SK-N-SH (cell line): ENCODE results near the gene IL1RAP. TPM values are rescaled to one million over a fixed set of nuclear protein-coding genes. Genes with fewer than 3 reads are reported as not detected.

Source experiments
- CTCF ChIA-PET: fragments of 300-600, 350-600 bp; formaldehyde crosslinking; extraction: SDS; loops from one replicate; lab custom pipeline; 2021; lab: Yijun Ruan, JAX
- POLR2A ChIA-PET: fragments of 350-600 bp; sonication (Branson Sonifier 250); formaldehyde crosslinking; extraction: SDS; loops from one replicate; lab custom pipeline; 2020; ENCODE audit warnings: antibody characterized with exemption, inconsistent platforms; lab: Yijun Ruan, JAX
- DNase-seq: peaks from one replicate; pipeline ENCODE4 v3.0.0; 2012
- H2AFZ ChIP-seq: fragments of 200-600 bp; sonication (generic); 2 replicates; pipeline ENCODE4 v1.8.1; 2016; ENCODE audit warnings: antibody characterized with exemption, mild to moderate bottlenecking, low read depth
- H3F3A ChIP-seq: fragments of 200-600 bp; sonication (generic); replicated peaks from 2 replicates; pipeline ENCODE3; 2016; ENCODE audit warnings: antibody characterized with exemption, mild to moderate bottlenecking; ENCODE audit not compliant: insufficient read depth
- H3K27ac ChIP-seq, 2 experiments: fragments of 200-500 bp in 1 of 2; fragments of 200-600 bp in 1 of 2; sonication (Bioruptor generic) in 1 of 2; sonication (generic), shearing (Covaris generic) in 1 of 2; 2 replicates each; pipeline versions ENCODE4 v1.5.1 to v1.6.1; 2014 to 2016; ENCODE audit warnings: low read depth in 2 of 2, inconsistent platforms in 1 of 2, low read length in 1 of 2, mild to moderate bottlenecking in 1 of 2, mixed read lengths in 1 of 2
- H3K27me3 ChIP-seq: fragments of 200-600 bp; sonication (generic), shearing (Covaris generic); 2 replicates; pipeline ENCODE4 v1.6.1; 2016; ENCODE audit warnings: mixed run types; ENCODE audit not compliant: insufficient read depth
- H3K36me3 ChIP-seq, 2 experiments: fragments of 200-500 bp in 1 of 2; fragments of 200-600 bp in 1 of 2; sonication (Bioruptor generic) in 1 of 2; sonication (generic) in 1 of 2; replicated peaks in 1 of 2; 2 replicates each; pipeline versions ENCODE3 to v1.5.1; 2014 to 2016; ENCODE audit warnings: low read length in 1 of 2, mild to moderate bottlenecking in 1 of 2; ENCODE audit not compliant: insufficient read depth in 2 of 2, control insufficient read depth in 1 of 2
- H3K4me1 ChIP-seq, 2 experiments: fragments of 200-500 bp in 1 of 2; fragments of 200-600 bp in 1 of 2; sonication (Bioruptor generic) in 1 of 2; sonication (generic), shearing (Covaris generic) in 1 of 2; 2 replicates each; pipeline versions ENCODE4 v1.5.1 to v1.6.1; 2014 to 2016; ENCODE audit warnings: low read depth in 1 of 2, low read length in 1 of 2, mixed run types in 1 of 2; ENCODE audit not compliant: insufficient read depth in 2 of 2, control insufficient read depth in 1 of 2
- H3K4me2 ChIP-seq: fragments of 200-600 bp; sonication (generic), shearing (Covaris generic); 2 replicates; pipeline ENCODE4 v1.6.1; 2017; ENCODE audit warnings: mixed run types
- H3K4me3 ChIP-seq, 2 experiments: fragments of 200-500 bp in 1 of 2; fragments of 200-600 bp in 1 of 2; sonication (Bioruptor generic) in 1 of 2; sonication (generic), shearing (Covaris generic) in 1 of 2; 2 replicates each; pipeline versions ENCODE4 v1.5.1 to v1.8.1; 2014 to 2016; ENCODE audit warnings: low read depth in 2 of 2, inconsistent platforms in 1 of 2, low read length in 1 of 2, mild to moderate bottlenecking in 1 of 2, mixed read lengths in 1 of 2, moderate library complexity in 1 of 2
- H3K79me2 ChIP-seq: fragments of 200-600 bp; sonication (generic); 2 replicates; pipeline ENCODE4 v1.8.1; 2017; ENCODE audit warnings: mild to moderate bottlenecking; ENCODE audit not compliant: insufficient read depth
- H3K9ac ChIP-seq: fragments of 200-600 bp; sonication (generic); 2 replicates; pipeline ENCODE4 v1.6.1; 2017; ENCODE audit warnings: mixed run types
- H3K9me2 ChIP-seq: fragments of 200-600 bp; sonication (generic); 2 replicates; pipeline ENCODE4 v1.6.1; 2017; ENCODE audit warnings: mixed run types
- H3K9me3 ChIP-seq: fragments of 200-600 bp; sonication (generic); 2 replicates; pipeline ENCODE4 v1.6.1; 2017; ENCODE audit warnings: mixed run types, mild to moderate bottlenecking, moderate library complexity
- H4K20me1 ChIP-seq: fragments of 200-600 bp; sonication (generic); 2 replicates; pipeline ENCODE4 v1.6.1; 2017; ENCODE audit warnings: mild to moderate bottlenecking, mixed run types; ENCODE audit not compliant: insufficient read depth
- CHD2 ChIP-seq: fragments of 150-350 bp; IDR thresholded peaks from 2 replicates; pipeline ENCODE4 v1.6.1; 2018; ENCODE audit warnings: low read length; ENCODE audit not compliant: partially characterized antibody
- CTCF ChIP-seq: fragments of 200-600 bp; sonication (generic); IDR thresholded peaks from 2 replicates; pipeline ENCODE4 v1.6.1; 2017; ENCODE audit warnings: antibody characterized with exemption, mild to moderate bottlenecking, moderate library complexity
- EP300 ChIP-seq, 2 experiments: IDR thresholded peaks; 2 replicates each; pipeline versions ENCODE4 v1.4.0 to v1.6.1; 2012; ENCODE audit warnings: borderline replicate concordance in 1 of 2, low read depth in 1 of 2, low read length in 1 of 2
- EZH2phosphoT487 ChIP-seq: fragments of 200-600 bp; sonication (generic); IDR thresholded peaks from 2 replicates; pipeline ENCODE4 v1.6.1; 2017; ENCODE audit warnings: low read depth, mixed run types, mild to moderate bottlenecking, antibody characterized with exemption, moderate library complexity, borderline replicate concordance
- FOSL2 ChIP-seq: IDR thresholded peaks from 2 replicates; pipeline ENCODE4 v1.4.0; 2012; ENCODE audit warnings: low read depth, mild to moderate bottlenecking, moderate library complexity, borderline replicate concordance
- GATA2 ChIP-seq: sonication (generic); formaldehyde crosslinking; IDR thresholded peaks from 2 replicates; pipeline ENCODE4 v1.5.0; 2020; ENCODE audit warnings: mild to moderate bottlenecking, missing genetic modification reagents
- IRF3 ChIP-seq: fragments of 150-350 bp; IDR thresholded peaks from 2 replicates; pipeline ENCODE4 v1.6.1; 2016; ENCODE audit warnings: mild to moderate bottlenecking, low read depth, low read length
- JUND ChIP-seq: IDR thresholded peaks from 2 replicates; pipeline ENCODE4 v1.4.0; 2012
- MAX ChIP-seq: IDR thresholded peaks from 2 replicates; pipeline ENCODE4 v1.4.0; 2012; ENCODE audit warnings: low read depth
- MEF2A ChIP-seq: IDR thresholded peaks from 2 replicates; pipeline ENCODE4 v1.4.0; 2012; ENCODE audit warnings: low read depth, borderline replicate concordance
- MXI1 ChIP-seq: IDR thresholded peaks from 2 replicates; pipeline ENCODE4 v1.6.1; 2012; ENCODE audit warnings: mild to moderate bottlenecking, low read depth, low read length, improper control_type of control experiment
- NFIC ChIP-seq: IDR thresholded peaks from 2 replicates; pipeline ENCODE4 v1.4.0; 2012; ENCODE audit warnings: borderline replicate concordance
- NRF1 ChIP-seq: IDR thresholded peaks from 2 replicates; pipeline ENCODE4 v1.6.1; 2012; ENCODE audit warnings: low read depth, mild to moderate bottlenecking, low read length
- RAD21 ChIP-seq: IDR thresholded peaks from 2 replicates; pipeline ENCODE4 v1.6.1; 2012; ENCODE audit warnings: mild to moderate bottlenecking, low read length
- RCOR1 ChIP-seq: fragments of 150-350 bp; IDR thresholded peaks from 2 replicates; pipeline ENCODE4 v1.6.1; 2017; ENCODE audit warnings: antibody characterized with exemption, low read length
- RXRA ChIP-seq: IDR thresholded peaks from 2 replicates; pipeline ENCODE4 v1.4.0; 2012; ENCODE audit warnings: low read depth, mild to moderate bottlenecking, borderline replicate concordance
- SMC3 ChIP-seq: IDR thresholded peaks from 2 replicates; pipeline ENCODE4 v1.6.1; 2012; ENCODE audit warnings: low read depth, low read length, improper control_type of control experiment
- TAF1 ChIP-seq: IDR thresholded peaks from 2 replicates; pipeline ENCODE4 v1.6.1; 2012; ENCODE audit warnings: low read depth, mild to moderate bottlenecking, low read length, moderate library complexity, borderline replicate concordance
- TCF12 ChIP-seq: IDR thresholded peaks from 2 replicates; pipeline ENCODE4 v1.4.0; 2012
- YY1 ChIP-seq: IDR thresholded peaks from 2 replicates; pipeline ENCODE4 v1.4.0; 2012; ENCODE audit warnings: low read depth, mild to moderate bottlenecking
- WGBS: methylation state at CpG from one replicate; pipeline ENCODE4 v1.1.6; 2017; ENCODE audit warnings: low lambda C conversion rate; 5-methylcytosine and 5-hydroxymethylcytosine counted together
- polyA plus RNA-seq, 3 experiments: library from polyadenylated mRNA; depleted of rRNA; stranded (reverse); fragments of >200 nt; gene quantifications; 2 replicates each; pipeline ENCODE4 v1.2.3, GENCODE V29; 2012

The IL1RAP gene
- polyA plus RNA-seq, 1 of the 3 experiments (the other 2 are of a cell fraction): 7.6 TPM

- 10% methylated on average over 4 of the region's 4 CpGs for WGBS
- no peaks in the 10 kb centered on the region for H3K9me2 ChIP-seq
- no peaks in the 10 kb centered on the region for H4K20me1 ChIP-seq
- H3K36me3 ChIP-seq: no peaks in the 10 kb centered on the region
- H3K9me3 ChIP-seq: no peaks in the 10 kb centered on the region
- H2AFZ ChIP-seq: no peak overlapping the region
- POLR2A ChIA-PET: no interaction called here
- no peaks in the 10 kb centered on the region for H3F3A ChIP-seq
- CTCF ChIA-PET: interaction anchor here (1.2 kb wide), 1 partner anchor 27 kb away, joined by 5 read pairs; no protein-coding TSS in a partner anchor
- no peak overlapping the region for H3K4me2 ChIP-seq
- H3K79me2 ChIP-seq: no peaks in the 10 kb centered on the region
- no peak for DNase-seq
- H3K27me3 ChIP-seq: no peaks in the 10 kb centered on the region; the same call in 1 of the 2 replicates
- peaks cover 0 to 22% of the 10 kb centered on the region in 2 experiments; a peak in 2 of 4 replicates for H3K4me1 ChIP-seq
- H3K27ac ChIP-seq: no peak overlapping the region
- H3K4me3 ChIP-seq: no peak overlapping the region
- H3K9ac ChIP-seq: no peak overlapping the region
- TF ChIP-seq FOSL2: no peak
- TF ChIP-seq SMC3: peak; percentile 29; the same call in 1 of the 2 replicates
- peak; percentile 67 for TF ChIP-seq CTCF
- TF ChIP-seq JUND: no peak
- TF ChIP-seq RAD21: peak; percentile 49
- TF ChIP-seq MAX: no peak
- no peak for TF ChIP-seq MXI1
- TF ChIP-seq IRF3: no peak
- no peak for TF ChIP-seq RCOR1
Measured at GRCh38 chr3:190701096-190701532, 187.2 kb downstream of the IL1RAP start.

DNA sequence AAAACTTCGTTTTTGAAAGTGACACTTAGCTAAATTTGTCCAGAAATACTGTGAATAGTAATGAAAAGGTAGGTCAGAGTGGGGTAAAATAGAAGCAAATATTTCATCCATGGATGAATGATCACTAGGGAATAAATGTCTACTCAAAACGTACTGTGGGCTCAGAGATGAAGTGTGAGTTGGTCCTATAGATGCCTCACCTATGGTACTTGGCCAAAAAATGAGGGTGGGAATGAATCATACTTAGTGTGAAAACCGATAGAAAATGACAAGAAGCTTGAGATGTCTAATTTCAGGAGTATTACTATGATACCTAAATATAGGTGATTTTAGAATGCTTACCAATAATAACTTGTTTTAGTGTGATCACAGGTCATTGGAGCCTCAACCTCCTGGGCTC is 192.7 kb downstream of the IL1RAP start:
- 2% methylated on average over 3 of the region's 3 CpGs for whole genome bisulfite sequencing
- CTCF ChIA-PET: interaction anchor here (1.4 kb wide), 1 partner anchor 10 kb away, joined by 4 read pairs; no protein-coding TSS in a partner anchor
- POLR2A ChIA-PET: no interaction called here

More for the DNA sequence above, 192.7 kb downstream of the IL1RAP start:
- H3F3A ChIP-seq: peaks cover 4% of the 10 kb centered on the region
- no peaks in the 10 kb centered on the region for H4K20me1 ChIP-seq
- H3K27me3 ChIP-seq: no peaks in the 10 kb centered on the region; the same call in none of the 2 replicates
- H3K27ac ChIP-seq: no peak overlapping the region
- H3K36me3 ChIP-seq: no peaks in the 10 kb centered on the region
- H3K4me1 ChIP-seq: no peaks in the 10 kb centered on the region
- H3K4me3 ChIP-seq: no peak overlapping the region
- no peaks in the 10 kb centered on the region for H3K9me2 ChIP-seq
- no peak for DNase-seq
- no peaks in the 10 kb centered on the region for H3K79me2 ChIP-seq
- H3K9me3 ChIP-seq: no peaks in the 10 kb centered on the region
- TF ChIP-seq NFIC (no peak), MEF2A (no peak), EZH2phosphoT487 (no peak), GATA2 (CRISPR knock-in tag) (no peak), CHD2 (no peak), MAX (no peak), TAF1 (no peak), TCF12 (no peak), JUND (no peak), YY1 (no peak), RAD21 (no peak), NRF1 (no peak), RXRA (no peak), EP300 (IDR thresholded peaks at IDR 0.05; ENCODE audit: borderline replicate concordance in 1 of 2, low read depth in 1 of 2, low read length in 1 of 2) (no peak), MXI1 (no peak)
- TF ChIP-seq, all 33 proteins: peak for 0
- no peak overlapping the region for H3K4me2 ChIP-seq
- no peak overlapping the region for H3K9ac ChIP-seq
- no peak overlapping the region for H2AFZ ChIP-seq
